Ishikawa (cell line): ENCODE measurements around the gene KTN1.

Experiments used
- EP300 ChIP-seq: IDR thresholded peaks from 2 replicates; pipeline ENCODE4 v1.6.1; 2012; ENCODE audit warnings: borderline replicate concordance
- RAD21 ChIP-seq: IDR thresholded peaks from 2 replicates; pipeline ENCODE4 v1.6.1; 2012; ENCODE audit warnings: low read depth

- TF ChIP-seq RAD21 = no peak
- TF ChIP-seq EP300 = no peak
Observed at GRCh38 chr14:55702511-55702910, 122.5 kb downstream of the KTN1 start.
